GM21529 (cell line): ENCODE data around the gene ITPR1.
"Not testable (repeated sequence)": the region's sequence is repeated elsewhere in the genome, so short reads cannot be mapped to it uniquely, and the experiment has no call there.

ENCODE experiments used
- ATAC-seq: cut with Tn5 transposase; IDR thresholded peaks from one replicate; pipeline ENCODE4 v1.9.1; 2021; ENCODE audit not compliant: unreplicated experiment

Gene ITPR1

DNA sequence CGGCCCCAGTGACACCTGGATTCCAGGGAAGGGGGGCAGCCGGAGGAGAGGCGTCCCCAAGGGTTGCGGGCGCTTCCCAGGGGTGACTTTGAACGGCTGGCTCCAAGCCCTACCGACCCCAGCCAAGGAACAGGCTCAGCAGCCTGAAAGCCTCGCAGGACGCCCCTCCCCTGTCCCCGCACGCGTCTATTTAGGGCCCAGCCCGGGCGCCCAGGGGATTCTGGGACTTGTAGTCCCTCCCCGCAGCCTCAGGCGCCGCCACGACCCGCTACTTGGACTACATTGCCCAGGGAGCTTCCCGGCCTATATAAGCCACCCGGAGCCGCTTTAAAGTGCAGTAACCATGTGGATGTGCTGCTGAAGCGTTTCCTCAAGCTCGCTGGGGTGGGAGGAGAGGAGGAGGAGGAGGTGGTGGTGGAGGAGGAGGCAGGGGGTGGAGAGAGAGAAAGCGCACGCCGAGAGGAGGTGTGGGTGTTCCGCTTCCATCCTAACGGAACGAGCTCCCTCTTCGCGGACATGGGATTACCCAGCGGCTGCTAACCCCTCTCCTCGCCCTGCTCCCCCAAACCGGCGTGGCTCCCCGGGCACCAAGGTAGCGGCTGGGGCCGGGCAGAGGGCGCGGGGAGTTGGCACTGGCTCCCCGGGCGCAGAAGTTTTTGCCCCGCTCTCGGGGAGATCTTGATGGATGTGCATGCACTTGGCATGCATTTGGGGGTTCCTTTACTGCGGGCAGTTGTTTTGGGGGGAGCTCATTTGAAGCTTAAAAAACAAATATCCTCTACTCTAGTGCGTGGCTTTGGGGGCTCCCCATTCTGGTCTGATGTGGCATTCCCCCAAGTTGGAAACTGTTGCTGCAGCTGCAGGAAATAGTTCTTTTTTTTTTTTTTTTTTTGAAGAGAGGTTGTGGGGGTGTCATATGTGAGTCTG, at the start of gene ITPR1:
Gene ITPR1, plus strand, starts transcription at position 335 of the 927 bp plus-strand sequence. CDS start 23,144 bp downstream, outside the sequence.
- peak; percentile 91 for ATAC-seq

GRCh38 chr3:4447295-4447999, 45.7 kb upstream of the ITPR1 start:
- no peak for ATAC-seq

DNA sequence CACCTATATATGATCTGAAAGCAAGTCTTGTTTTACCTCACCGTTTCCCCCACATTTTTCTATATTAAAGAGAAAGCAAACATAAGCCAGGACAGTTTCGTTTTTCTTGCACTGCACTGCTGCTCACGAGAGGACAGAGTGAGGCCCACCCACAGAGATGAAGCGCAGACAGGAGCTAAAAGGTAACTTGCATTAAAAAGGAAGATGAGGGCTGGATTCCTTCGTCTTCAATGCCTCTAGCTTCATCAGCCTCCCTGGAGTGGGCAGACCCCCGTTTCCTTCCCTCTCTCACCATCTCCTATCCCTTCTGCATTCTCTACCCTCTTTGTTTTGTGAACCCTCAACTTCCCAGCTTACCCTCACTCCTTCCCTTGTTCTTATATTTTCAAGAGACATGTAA, 45.0 kb upstream of the ITPR1 start:
- no peak for ATAC-seq

- ATAC-seq: no peak
Measured at GRCh38 chr3:4449043-4449805, 43.9 kb upstream of the ITPR1 start.

DNA sequence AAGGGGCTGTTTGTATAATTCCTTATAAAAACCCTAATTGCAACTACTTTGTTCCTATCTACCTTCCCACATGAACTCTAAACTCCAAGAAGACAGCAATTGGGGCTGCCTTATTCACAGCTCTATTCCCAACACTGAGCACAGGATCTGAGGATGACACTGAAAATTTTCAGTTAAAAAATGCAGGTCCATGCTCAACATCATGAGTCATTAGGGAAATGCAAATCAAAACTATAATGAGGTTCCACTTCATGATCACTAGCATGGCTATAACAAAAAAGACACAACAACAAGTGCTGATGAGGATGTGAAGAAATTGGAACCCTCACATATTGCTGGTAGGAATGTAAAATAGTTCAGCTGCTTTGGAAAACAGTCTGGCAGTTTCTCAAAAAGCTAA, 39.0 kb upstream of the ITPR1 start:
- no peak for ATAC-seq

DNA sequence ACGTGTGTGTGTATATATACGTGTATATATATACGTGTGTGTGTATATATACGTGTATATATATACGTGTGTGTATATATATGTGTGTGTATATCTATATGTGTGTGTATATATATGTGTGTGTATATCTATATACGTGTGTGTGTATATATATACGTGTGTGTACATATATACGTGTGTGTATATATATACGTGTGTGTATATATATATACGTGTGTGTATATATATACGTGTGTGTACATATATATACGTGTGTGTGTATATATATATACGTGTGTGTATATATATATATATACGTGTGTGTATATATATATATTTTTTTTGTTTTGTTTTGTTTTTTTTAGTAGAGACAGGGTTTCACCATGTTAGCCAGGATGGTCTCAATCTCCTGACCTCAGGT, 36.4 kb upstream of the ITPR1 start:
- ATAC-seq: not testable (repeated sequence)

DNA sequence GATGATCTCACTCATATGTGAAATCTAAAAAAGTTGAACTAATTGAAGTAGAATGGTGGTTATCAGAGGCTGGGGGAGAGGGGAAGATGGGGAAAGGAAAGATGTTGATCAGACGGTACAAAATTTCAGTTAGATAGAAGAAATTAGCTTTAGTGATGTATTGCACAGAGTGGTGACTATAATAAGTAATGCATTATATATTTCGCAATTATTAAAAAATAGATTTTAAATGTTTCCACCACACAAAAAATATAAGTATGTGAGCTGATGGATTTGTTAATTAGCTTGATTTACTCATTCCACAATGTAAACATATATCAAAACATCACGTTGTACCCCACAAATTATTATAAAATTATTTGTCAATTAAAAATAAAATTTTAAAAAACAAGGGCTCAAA, 34.2 kb upstream of the ITPR1 start:
- ATAC-seq: no peak

GRCh38 chr3:4460334-4460733, 32.8 kb upstream of the ITPR1 start:
- no peak for ATAC-seq

- no peak for ATAC-seq
Measured at GRCh38 chr3:4461468-4462090, 31.6 kb upstream of the ITPR1 start.

- ATAC-seq: no peak
Measured at GRCh38 chr3:4462369-4463040, 30.6 kb upstream of the ITPR1 start.

GRCh38 chr3:4464576-4464975, 28.6 kb upstream of the ITPR1 start:
- no peak for ATAC-seq

GRCh38 chr3:4466741-4467521, 26.2 kb upstream of the ITPR1 start, which contains the start of gene SUMF1:
Gene SUMF1, minus strand, starts transcription at chr3:4467269. Its CDS starts 24 bp downstream, at chr3:4467245.
- peak; percentile 100 for ATAC-seq

DNA sequence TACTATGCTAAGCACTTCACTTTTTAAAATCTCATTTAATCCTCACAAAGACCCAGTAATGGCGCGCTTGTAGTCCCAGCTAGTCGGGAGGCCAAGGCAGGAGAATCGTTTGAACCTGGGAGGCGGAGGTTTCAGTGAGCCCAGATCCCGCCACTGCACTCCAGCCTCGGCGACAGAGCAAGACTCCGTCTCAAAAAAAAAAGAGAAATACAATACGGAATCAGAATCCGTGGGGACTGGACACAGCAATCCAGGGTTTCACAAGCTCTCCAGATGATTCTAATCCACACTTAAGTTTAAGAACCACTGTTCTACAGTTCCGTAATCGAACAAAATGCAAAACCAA, 25.7 kb upstream of the ITPR1 start:
- ATAC-seq: no peak

GRCh38 chr3:4471907-4472306, 21.2 kb upstream of the ITPR1 start:
- no peak for ATAC-seq

DNA sequence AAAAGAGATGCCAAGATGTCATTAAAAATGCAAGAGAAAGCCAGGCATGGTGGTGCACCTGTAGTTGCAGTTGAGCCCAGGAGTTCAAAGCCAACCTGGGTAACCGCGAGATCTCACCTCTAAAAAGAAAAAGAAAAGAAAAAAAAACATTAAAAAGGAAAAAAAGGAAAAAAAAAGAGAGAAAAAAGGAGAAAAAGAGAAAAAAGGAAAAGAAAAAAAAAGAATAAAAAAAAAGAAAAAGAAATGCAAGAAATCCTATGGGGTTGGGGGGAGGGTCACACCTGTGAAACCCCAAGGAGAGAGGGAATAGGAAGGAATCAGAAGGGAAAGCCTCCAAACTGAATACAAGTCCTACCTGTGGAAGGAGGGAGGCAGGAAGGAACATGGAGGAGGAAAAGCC, 20.8 kb upstream of the ITPR1 start:
- ATAC-seq: no peak

GRCh38 chr3:4472766-4473165, 20.4 kb upstream of the ITPR1 start:
- no peak for ATAC-seq

DNA sequence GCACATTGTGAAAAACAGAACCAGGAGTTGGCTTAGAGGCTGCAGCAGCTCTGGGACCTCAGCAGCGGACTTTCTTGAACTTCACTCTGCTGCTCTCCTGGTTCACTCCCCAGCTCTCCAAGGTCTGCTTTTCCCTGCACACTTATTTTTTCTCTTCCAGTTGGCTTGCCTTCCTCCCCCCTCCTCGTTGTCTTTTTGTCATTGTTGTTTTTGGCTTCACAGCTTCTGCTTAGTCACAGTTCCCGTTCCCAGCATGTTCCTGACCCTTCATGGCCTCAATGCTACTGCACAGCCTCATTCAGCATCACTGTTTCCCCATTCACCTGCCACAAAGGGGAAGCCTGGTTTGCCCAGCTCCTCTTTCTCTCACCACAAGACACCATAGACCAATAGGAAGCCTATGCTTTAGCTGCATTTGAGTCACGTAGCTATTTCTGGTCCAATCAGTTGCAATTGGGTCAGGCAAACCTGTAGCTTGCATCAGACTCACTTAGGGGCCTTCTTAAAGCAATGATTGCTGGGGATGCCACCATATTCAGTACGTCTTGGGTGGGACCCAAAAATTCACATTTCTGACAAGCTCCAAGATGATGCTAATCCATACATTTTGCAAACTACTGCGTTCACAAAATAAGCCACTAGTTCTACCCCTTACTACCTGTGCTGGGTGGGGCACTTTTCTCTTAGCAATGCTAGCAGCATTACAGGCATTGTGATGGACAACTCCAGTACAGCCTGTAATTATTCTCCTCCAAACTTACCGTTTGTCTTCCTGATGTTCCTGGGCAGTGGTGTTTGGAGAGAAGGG, 18.3 kb upstream of the ITPR1 start:
- peak; percentile 82 for ATAC-seq

DNA sequence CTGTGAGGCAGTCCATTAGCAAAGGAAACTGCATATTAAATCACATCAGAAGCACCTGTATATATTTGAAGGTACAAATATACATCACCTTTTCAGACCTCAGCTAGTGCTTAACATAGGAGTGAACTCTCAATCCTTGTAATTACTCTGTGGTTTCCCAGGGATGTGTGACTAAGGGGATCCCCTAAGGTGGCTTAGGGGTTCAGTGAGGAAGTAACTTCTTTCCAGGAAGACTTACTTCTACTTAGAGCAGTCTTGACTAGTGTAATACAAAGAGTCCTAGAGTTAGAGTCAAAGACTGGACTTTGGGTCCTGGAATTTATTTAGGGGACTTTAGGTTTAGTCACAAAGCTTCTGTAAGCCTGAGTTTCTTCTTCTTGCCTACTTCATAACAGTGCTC, 17.3 kb upstream of the ITPR1 start:
- ATAC-seq: no peak

GRCh38 chr3:4476496-4476895, 16.7 kb upstream of the ITPR1 start:
- no peak for ATAC-seq
